GM18868 (cell line): ENCODE results near the gene SERP1.

ENCODE experiments used
- ATAC-seq: cut with Tn5 transposase; IDR thresholded peaks from one replicate; pipeline ENCODE4 v1.9.1; 2021; ENCODE audit warnings: mild to moderate bottlenecking, moderate library complexity; ENCODE audit not compliant: unreplicated experiment

The SERP1 gene

DNA sequence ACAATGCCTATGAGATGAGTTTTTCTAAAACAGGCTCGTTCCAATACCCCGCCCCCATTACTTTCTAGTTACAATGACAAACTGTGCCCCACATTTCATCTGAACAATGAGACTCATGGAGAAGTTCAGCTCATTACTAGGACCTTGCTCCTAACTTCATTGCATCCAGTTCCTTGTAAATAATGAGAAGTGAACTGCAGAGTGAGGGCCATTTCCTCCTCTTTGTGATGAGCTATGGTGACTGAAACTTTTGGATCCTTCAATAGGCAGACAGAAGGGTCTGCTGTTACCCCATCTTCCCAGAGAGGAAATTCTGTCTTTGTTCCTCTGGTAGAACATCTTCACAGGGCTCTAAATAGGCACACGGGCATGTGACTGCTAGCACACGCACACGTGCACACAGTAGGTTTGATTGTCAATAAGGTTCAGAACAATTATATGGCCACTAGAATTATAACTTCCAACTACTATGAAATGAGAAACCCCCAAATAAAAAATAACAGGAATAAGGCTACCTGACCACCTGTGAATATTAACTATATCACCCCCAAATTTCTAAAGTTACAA, 51.8 kb downstream of the SERP1 start:
- ATAC-seq = no peak
